Tongue (tissue), 3 donors: ENCODE measurements around the gene TIMM10. TPM values are rescaled to one million over a fixed set of nuclear protein-coding genes. Genes with fewer than 3 reads are reported as not detected.

Experiments used
- DNase-seq: peaks from one replicate; pipeline ENCODE4 v3.0.0-alpha.2; 2015
- small RNA-seq: library from RNA; depleted of rRNA; stranded (forward); fragments of <200 nt; gene quantifications from one replicate; pipeline ENCODE3, GENCODE V24; 2014; ENCODE audit warnings: low replicate concordance
- total RNA-seq: library from RNA; depleted of rRNA; stranded (reverse); fragments of >200 nt; gene quantifications from one replicate; pipeline ENCODE4 v1.2.3, GENCODE V29; 2014

The TIMM10 gene
- total RNA-seq, 1 donor from 2014 or later: 16.8 TPM

DNA sequence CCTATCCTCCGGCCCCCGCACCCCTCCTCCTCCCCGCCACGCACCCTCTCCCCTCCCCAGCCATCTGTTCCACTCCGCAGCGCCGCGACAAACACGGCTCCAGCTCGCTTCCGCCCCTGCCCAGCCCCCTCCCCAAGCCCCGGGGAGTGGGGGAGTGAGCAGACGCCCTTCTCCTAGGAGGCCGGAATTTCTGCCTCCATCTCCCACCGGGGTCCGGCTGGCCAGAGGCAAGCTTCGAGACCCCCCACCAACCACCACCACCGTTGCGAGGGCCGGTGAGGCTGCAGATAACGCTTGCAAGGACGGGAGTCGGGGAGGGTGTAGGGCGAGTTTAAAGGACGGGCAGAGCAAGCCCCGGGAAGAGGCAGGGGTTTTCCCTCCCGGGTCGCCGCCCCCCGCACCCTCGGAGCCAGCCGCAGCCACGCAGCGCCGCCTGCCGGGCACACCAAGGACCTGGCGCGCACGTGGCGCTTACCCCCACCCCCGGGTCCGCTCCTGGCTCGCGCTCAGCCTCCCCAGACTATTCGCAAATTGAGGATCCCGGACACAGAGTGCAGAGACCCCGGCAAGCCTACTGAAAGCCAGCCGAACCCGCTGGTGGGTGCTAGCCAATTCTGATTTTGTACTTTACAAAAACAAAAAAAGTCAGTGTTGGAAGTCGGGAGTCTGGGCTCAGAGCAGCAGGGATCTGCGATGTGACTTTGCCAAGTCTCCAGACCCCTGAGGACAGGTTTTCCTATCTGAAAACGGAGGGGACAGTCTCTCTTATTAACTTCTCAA lies 47.6 kb downstream of the TIMM10 start:
- peak; percentile 67 for DNase-seq

DNA sequence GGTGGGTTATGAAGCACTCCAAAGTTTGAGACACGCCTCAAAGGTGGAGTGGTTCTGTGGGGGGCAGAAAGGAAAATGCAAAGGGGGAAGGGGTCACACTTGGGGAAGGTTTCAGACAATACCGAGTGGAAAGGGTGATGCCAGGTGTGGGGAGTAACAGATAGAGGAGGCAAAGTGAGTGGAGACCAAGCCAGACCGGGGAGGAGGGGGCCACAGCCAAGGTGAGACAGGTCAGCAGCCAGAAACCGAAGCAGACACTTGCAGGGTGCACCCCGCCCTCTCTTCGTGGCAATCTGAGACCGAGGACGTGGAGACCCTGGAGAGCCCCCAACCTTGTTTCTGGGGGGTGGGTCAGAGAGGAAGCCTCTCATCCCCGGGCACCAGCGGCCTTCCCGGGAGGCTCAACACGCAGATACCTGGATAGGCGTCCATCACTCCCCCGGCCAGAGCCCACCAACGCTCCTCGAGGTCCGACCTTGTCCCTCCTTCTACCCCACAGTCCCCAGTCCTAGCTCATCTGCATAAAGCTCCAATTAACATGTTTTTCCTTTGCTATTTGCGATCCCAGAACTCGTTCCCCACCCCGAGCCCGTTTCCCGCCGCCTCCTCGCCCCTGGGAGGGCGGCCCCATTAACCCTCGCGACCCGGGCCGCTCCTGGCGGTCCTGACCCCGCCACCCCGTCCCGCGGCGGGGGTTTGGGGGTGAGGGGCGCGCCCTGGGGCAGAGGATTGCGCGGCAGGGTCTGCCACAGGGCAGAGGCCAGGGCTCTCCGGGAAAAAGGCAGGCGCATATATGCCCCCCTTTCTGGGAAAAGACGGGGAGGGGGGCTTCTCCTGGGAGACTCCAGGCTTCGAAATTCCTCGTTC lies 48.4 kb downstream of the TIMM10 start:
- no peak for DNase-seq

DNA sequence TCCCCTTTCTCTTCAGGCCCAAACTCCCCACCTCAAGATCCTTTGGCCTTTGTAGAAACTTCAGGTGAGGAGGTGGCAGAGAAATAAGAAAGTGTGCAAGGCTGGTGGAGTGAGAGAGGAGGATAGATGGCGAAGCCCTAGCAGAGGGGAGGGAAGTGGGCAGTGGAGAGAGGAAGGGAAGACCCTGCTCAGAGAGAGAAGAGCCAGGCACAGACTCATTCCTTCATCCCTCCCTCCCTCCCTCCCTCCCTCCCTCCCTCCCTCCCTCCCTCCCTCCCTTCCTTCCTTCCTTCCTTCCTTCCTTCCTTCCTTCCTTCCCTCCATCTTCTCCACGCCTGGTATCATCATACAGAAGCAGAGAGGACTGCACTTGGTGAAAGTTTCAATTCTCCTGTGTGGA lies 49.2 kb downstream of the TIMM10 start:
- DNase-seq: no peak

DNA sequence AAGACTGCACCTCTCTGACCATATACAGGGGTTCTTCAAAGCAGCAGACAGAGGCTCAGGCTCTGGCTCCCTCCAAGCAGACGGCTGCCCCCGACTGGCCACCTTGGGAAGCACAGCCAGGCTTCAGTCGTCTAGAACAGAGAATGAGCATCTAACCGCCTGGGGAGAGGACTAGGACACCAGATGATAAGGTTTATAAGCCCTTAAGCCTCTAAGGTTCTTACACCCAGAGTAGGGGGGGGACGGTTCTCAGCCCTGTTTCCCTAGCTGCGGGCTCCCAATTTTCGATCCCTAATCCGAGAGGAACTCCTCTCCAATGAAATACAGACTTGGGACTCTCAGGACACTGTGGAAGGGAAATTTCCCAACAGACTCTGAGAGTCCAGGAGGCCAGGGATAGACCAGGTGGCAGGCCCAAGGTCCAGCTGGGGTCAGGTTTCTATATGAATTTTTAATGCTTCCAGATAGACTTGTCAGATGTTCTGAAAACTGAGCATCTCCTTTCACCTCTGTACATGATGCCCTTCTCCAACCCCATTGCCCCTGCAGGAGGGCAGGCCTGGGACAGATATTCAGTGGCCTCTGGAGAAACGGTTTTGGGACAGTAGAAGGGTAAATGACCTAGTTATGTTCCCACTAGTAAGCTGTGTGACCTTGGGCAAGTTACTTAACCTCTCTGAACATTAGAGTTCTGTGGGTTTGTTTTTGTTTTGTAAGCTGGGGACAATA lies 50.0 kb downstream of the TIMM10 start:
- peak; percentile 59 for DNase-seq

DNA sequence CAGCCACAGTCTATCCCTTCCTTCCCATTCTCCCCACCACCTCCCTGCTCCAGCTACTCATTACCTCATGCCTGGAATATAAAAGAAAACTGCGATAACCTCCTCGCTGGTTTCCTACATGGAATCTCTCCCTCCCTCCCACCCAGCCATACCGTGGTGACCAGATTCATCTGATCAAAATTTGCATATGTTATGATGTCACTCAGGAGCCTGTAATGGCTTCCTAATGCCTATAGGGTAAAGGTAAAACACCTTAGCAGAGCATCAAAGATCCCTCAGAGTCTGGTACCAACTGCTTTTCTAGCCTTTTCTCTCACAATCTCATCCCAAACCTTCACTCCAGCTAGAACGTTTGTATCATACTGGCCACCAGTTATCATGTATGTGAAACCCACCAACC lies 50.6 kb downstream of the TIMM10 start:
- DNase-seq: no peak

DNA sequence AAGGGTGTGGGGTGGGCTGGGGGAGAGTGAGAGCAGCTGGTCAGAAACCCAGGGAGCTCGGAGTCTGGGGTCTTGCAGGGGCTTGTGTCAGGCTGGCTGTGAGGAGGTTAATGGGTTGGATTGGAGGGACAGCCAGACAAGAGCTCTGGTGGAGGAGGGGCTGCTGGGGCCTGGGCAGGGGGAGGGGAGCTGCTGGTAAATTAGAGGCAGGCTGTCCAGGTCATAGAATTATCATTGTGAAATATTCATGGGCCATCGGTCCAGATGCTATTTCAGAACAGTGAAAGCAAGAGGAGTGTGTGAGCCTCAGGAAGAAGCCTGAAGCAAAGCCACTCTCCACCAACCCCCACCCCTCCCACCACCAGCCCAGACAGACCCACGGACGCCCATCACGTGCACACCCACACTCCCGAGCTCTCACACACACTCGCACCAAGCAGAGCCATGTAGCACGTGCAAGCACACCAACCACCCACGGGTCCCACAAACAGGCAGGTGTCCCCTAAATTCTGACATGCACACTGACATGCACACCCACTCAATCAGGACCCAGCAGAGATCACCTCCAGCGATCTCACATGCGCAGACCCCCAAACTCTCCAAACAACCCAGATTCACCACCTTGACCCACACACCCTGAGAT lies 51.4 kb downstream of the TIMM10 start:
- DNase-seq: no peak

Small RNA genes within 50 kb of the gene (small RNA-seq; reads per million reads assigned to genes)
- not detected for gene RN7SL605P

Other genes starting within 250 kb of the TIMM10 start
- gene TNKS1BP1, start 205.8 kb downstream of the TIMM10 start, total RNA-seq: 112 TPM
- 66.2 TPM for gene SSRP1, start 194.9 kb downstream of the TIMM10 start, total RNA-seq
- not detected for gene P2RX3, start 192.4 kb downstream of the TIMM10 start, total RNA-seq
- 0.41 TPM for gene PRG3, start 149.6 kb downstream of the TIMM10 start, total RNA-seq
- not detected for gene PRG2, start 140.1 kb downstream of the TIMM10 start, total RNA-seq
- gene SLC43A3, start 103.6 kb downstream of the TIMM10 start, total RNA-seq: 49.4 TPM
- gene RTN4RL2, start 70.2 kb downstream of the TIMM10 start, total RNA-seq: 0.21 TPM
- 9.1 TPM for gene SLC43A1, start 15.1 kb downstream of the TIMM10 start, total RNA-seq
- 107 TPM for gene SMTNL1, start 6.8 kb upstream of the TIMM10 start, total RNA-seq
- gene UBE2L6, start 36.9 kb upstream of the TIMM10 start, total RNA-seq: 12.9 TPM
- 20.8 TPM for gene SERPING1, start 66.9 kb upstream of the TIMM10 start, total RNA-seq
- gene YPEL4, start 119.2 kb upstream of the TIMM10 start, total RNA-seq: 1.1 TPM
- 14.3 TPM for gene CLP1, start 127.0 kb upstream of the TIMM10 start, total RNA-seq
- 29.7 TPM for gene ZDHHC5, start 137.4 kb upstream of the TIMM10 start, total RNA-seq
- 11.0 TPM for gene MED19, start 181.5 kb upstream of the TIMM10 start, total RNA-seq
- gene TMX2, start 181.8 kb upstream of the TIMM10 start, total RNA-seq: 34.8 TPM
- 73.2 TPM for gene SELENOH, start 210.7 kb upstream of the TIMM10 start, total RNA-seq
- gene BTBD18, start 221.1 kb upstream of the TIMM10 start, total RNA-seq: not detected
- 185 TPM for gene CTNND1, start 231.0 kb upstream of the TIMM10 start, total RNA-seq